Suprapubic skin (tissue), 3 donors: ENCODE measurements around the gene BTBD2.

ENCODE experiments used
- CTCF ChIP-seq, 2 donors: fragments of 200-600 bp in 1 of 2; fragments of 450-650 bp in 1 of 2; sonication (generic) in 1 of 2; IDR thresholded peaks; one replicate each; pipeline ENCODE4 v1.5.1; 2016 to 2019; ENCODE audit warnings: antibody characterized with exemption in 2 of 2, mild to moderate bottlenecking in 1 of 2, moderate library complexity in 1 of 2
- POLR2AphosphoS5 ChIP-seq, 3 donors: sonication (generic); formaldehyde crosslinking; IDR thresholded peaks; one replicate each; pipeline ENCODE4 v1.6.1; 2017; ENCODE audit warnings: antibody characterized with exemption in 3 of 3

- TF ChIP-seq CTCF (IDR thresholded peaks at IDR 0.05) (no peak), POLR2AphosphoS5 (IDR thresholded peaks at IDR 0.05) (no peak)
These were observed 24.2 kb downstream of the BTBD2 start for GRCh38 chr19:1991018-1991913.
